Naive B cell (primary cell): ENCODE results near the gene SLC23A2. TPM values are rescaled to one million over a fixed set of nuclear protein-coding genes. Genes with fewer than 3 reads are reported as not detected.

ENCODE experiments used
- ATAC-seq, 2 donors: fragments of 150-1000 bp; cut with Tn5 transposase; 2 replicates each; pipeline ENCODE4 v1.10.0; 2021; ENCODE audit warnings: low read depth in 2 of 2, mild to moderate bottlenecking in 2 of 2, moderate library complexity in 2 of 2
- DNase-seq: peaks from one replicate; pipeline ENCODE4 v3.0.0; 2022
- H3K27ac Mint-ChIP-seq, 6 donors: one replicate each; pipeline ENCODE4 v1.8.0; 2020 to 2022; ENCODE audit warnings: mild to moderate bottlenecking in 6 of 6, mixed read lengths in 6 of 6, moderate library complexity in 5 of 6, inconsistent platforms in 2 of 6
- H3K27me3 Mint-ChIP-seq, 3 donors: one replicate each; pipeline ENCODE4 v1.8.0; 2021 to 2022; ENCODE audit warnings: mixed read lengths in 3 of 3, mild to moderate bottlenecking in 1 of 3
- H3K36me3 Mint-ChIP-seq, 2 donors: one replicate each; pipeline ENCODE4 v1.8.0; 2020 to 2022; ENCODE audit warnings: mixed read lengths in 2 of 2, inconsistent platforms in 1 of 2, mild to moderate bottlenecking in 1 of 2
- H3K4me1 Mint-ChIP-seq, 3 donors: one replicate each; pipeline ENCODE4 v1.8.0; 2020 to 2022; ENCODE audit warnings: mixed read lengths in 3 of 3, inconsistent platforms in 1 of 3, mild to moderate bottlenecking in 1 of 3, moderate library complexity in 1 of 3
- H3K4me3 Mint-ChIP-seq, 8 donors: one replicate each; pipeline ENCODE4 v1.8.0; 2020 to 2022; ENCODE audit warnings: mild to moderate bottlenecking in 8 of 8, mixed read lengths in 8 of 8, moderate library complexity in 8 of 8, inconsistent platforms in 2 of 8
- H3K9me3 Mint-ChIP-seq, 7 donors: one replicate each; pipeline ENCODE4 v1.8.0; 2020 to 2022; ENCODE audit warnings: mixed read lengths in 7 of 7, mild to moderate bottlenecking in 5 of 7, inconsistent platforms in 2 of 7, moderate library complexity in 1 of 7
- polyA plus RNA-seq, 6 donors: library from polyadenylated mRNA; unstranded; fragments of 300-500 nt; fragmentation: Illumina TruSeq; gene quantifications; one replicate each; pipeline ENCODE4 v1.2.3, GENCODE V29; 2021; ENCODE audit warnings: low read depth in 6 of 6

Gene SLC23A2
- polyA plus RNA-seq, 6 donors from 2014 or later, result 5.0 to 10.8 (median 7.1) TPM

GRCh38 chr20:4896971-4897497, 104.3 kb downstream of the SLC23A2 start:
- DNase-seq (no peak), ATAC-seq (peak; percentile 21 to 42)
- peak overlapping the region in 5 of 6 donors; percentile 12 to 83 (median 76) for H3K27ac Mint-ChIP-seq
- H3K9me3 Mint-ChIP-seq, result no peaks in the 10 kb centered on the region
- H3K27me3 Mint-ChIP-seq, result no peaks in the 10 kb centered on the region
- H3K4me1 Mint-ChIP-seq, result peaks cover 29 to 40% (median 32%) of the 10 kb centered on the region in 3 donors
- no peak overlapping the region for H3K4me3 Mint-ChIP-seq
- peaks cover 21 to 40% of the 10 kb centered on the region in 2 donors for H3K36me3 Mint-ChIP-seq

DNA sequence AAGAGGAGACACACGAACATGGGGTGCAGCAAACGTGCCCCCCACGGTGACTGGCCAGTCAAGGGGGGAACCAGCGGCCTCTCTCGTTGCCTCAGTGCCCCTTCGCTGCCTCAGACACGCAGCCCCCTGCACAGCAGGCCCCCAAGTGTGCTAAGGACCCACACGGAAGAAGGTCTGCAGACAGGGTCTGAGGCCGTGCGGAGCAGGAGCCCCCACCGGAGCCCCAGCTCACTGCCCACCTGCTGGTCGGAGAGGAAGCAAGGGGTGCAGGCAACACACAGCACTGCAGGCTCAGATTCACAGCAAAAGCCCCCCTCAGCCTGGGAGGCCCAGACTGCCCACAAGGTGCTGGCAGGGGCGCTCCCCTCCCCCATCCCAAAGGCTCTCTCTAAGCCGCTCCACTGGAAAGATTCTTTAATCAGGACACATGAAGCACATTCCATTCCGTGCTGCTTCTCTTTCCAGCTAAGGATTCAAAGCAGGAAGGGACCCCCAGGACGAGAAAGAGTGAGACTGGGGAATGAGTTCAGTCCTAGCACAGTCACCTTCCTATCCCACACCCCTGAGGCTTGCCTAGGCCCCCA, 105.1 kb downstream of the SLC23A2 start:
- Mint-ChIP-seq H3K9me3 (no peaks in the 10 kb centered on the region), H3K36me3 (peaks cover 17 to 33% of the 10 kb centered on the region in 2 donors), H3K27me3 (no peaks in the 10 kb centered on the region), H3K27ac (peak overlapping the region in 3 of 6 donors; percentile 60 to 63 (median 62)), H3K4me3 (no peak overlapping the region), H3K4me1 (peaks cover 26 to 37% (median 36%) of the 10 kb centered on the region in 3 donors)
- no peak for DNase-seq
- no peak for ATAC-seq

DNA sequence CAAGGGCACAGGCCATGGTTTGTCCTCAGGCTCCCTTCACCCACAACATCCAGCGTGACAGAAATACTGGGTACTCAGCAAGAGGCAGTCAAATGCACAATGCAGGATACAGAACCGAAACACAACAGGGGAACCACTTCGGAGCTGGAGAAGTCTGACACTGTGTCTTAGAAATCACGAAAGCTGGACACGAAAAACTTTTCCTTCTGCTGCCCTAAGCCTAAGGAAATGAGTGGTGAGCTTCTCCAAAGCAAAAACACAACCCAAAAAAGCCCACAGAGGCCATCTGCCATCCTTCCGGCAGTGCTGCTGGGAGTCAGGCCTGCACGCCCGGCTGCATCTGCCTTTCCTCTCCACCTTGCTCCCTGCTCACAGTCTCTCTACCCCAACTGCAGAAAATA, 106.3 kb downstream of the SLC23A2 start:
- peak overlapping the region in 3 of 8 donors; percentile 3 to 34 (median 27) for H3K4me3 Mint-ChIP-seq
- H3K27ac Mint-ChIP-seq, result peak overlapping the region in 5 of 6 donors; percentile 6 to 74 (median 9)
- peaks cover 26 to 37% (median 36%) of the 10 kb centered on the region in 3 donors for H3K4me1 Mint-ChIP-seq
- peak; percentile 40 to 47 for ATAC-seq
- no peaks in the 10 kb centered on the region for H3K9me3 Mint-ChIP-seq
- H3K27me3 Mint-ChIP-seq, result no peaks in the 10 kb centered on the region
- peaks cover 12 to 26% of the 10 kb centered on the region in 2 donors for H3K36me3 Mint-ChIP-seq
- no peak for DNase-seq

- no peaks in the 10 kb centered on the region for H3K9me3 Mint-ChIP-seq
- peaks cover 26 to 37% (median 36%) of the 10 kb centered on the region in 3 donors for H3K4me1 Mint-ChIP-seq
- ATAC-seq (no peak), DNase-seq (no peak)
- no peaks in the 10 kb centered on the region for H3K27me3 Mint-ChIP-seq
- no peak overlapping the region for H3K4me3 Mint-ChIP-seq
- peaks cover 12 to 30% of the 10 kb centered on the region in 2 donors for H3K36me3 Mint-ChIP-seq
- H3K27ac Mint-ChIP-seq, result peak overlapping the region in 3 of 6 donors; percentile 6 to 74 (median 60)
These were observed 106.9 kb downstream of the SLC23A2 start for GRCh38 chr20:4894409-4894808.

DNA sequence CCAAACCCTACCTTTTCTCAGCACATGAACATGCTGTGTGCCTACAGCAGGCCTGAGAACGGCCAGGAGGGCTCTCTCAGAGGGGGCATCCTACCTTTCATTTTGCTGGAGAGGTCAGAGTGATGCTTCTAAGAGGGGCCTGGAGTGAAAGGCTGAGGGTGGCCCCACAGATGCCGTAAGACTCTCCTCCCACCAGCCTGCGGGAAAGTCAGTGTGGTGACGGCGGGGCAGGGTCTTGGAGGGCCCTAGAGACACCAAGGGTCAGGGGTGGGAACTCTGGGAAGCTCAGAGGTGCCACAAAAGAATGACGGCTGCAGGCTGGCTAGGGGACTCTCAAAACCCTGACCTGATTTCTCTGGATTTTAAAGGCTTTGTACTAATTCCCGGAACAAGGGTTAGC, 107.6 kb downstream of the SLC23A2 start:
- peaks cover 10 to 30% of the 10 kb centered on the region in 2 donors for H3K36me3 Mint-ChIP-seq
- no peak for DNase-seq
- H3K9me3 Mint-ChIP-seq, result no peaks in the 10 kb centered on the region
- peak overlapping the region in 2 of 6 donors; percentile 30 to 88 for H3K27ac Mint-ChIP-seq
- no peak overlapping the region for H3K4me3 Mint-ChIP-seq
- H3K4me1 Mint-ChIP-seq, result peaks cover 26 to 37% (median 35%) of the 10 kb centered on the region in 3 donors
- no peaks in the 10 kb centered on the region for H3K27me3 Mint-ChIP-seq
- ATAC-seq, result no peak

GRCh38 chr20:4891997-4892396, 109.3 kb downstream of the SLC23A2 start:
- Mint-ChIP-seq H3K27ac (peak overlapping the region in 1 of 6 donors; percentile 5), H3K4me3 (no peak overlapping the region), H3K36me3 (peaks cover 14 to 25% of the 10 kb centered on the region in 2 donors), H3K4me1 (peaks cover 21 to 25% (median 24%) of the 10 kb centered on the region in 3 donors), H3K27me3 (no peaks in the 10 kb centered on the region), H3K9me3 (no peaks in the 10 kb centered on the region)
- no peak for ATAC-seq
- no peak for DNase-seq

DNA sequence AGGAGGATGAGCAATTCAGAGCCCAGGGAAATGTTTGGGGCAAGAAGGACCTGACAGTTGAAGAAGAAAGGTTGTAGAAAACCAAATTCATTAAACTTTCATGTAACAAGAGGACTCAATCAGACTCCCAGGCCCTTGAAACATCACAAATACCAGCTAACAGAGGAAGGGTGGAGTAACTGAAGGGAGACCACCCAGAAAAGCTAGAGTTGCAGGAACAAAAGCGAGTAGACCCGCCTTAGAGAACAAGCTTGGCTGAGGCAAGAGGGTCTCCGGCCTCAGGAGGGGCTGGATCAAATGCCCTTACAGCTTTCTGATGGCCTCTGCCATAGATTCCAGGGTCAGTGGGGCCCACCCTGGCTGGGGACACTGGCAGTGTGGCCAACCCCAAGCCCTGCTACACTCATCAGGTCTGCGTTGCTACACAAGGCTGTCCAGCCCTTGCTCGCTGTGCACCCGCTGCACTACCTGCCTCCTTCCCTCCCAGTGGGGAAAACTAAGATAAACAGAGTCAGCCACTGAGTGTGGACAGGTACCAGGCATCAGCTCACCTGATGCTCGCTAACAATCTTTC, 110.0 kb downstream of the SLC23A2 start:
- DNase-seq, result no peak
- Mint-ChIP-seq H3K9me3 (no peaks in the 10 kb centered on the region), H3K27me3 (no peaks in the 10 kb centered on the region), H3K27ac (no peak overlapping the region), H3K4me3 (no peak overlapping the region), H3K36me3 (peaks cover 14 to 25% of the 10 kb centered on the region in 2 donors), H3K4me1 (peaks cover 21 to 25% (median 25%) of the 10 kb centered on the region in 3 donors)
- no peak for ATAC-seq

GRCh38 chr20:4889446-4889845, 111.9 kb downstream of the SLC23A2 start:
- peaks cover 9 to 15% (median 10%) of the 10 kb centered on the region in 3 donors for H3K4me1 Mint-ChIP-seq
- H3K36me3 Mint-ChIP-seq, result peaks cover 16 to 25% of the 10 kb centered on the region in 2 donors
- DNase-seq, result no peak
- H3K4me3 Mint-ChIP-seq, result no peak overlapping the region
- H3K27ac Mint-ChIP-seq, result peak overlapping the region in 1 of 6 donors; percentile 36
- no peaks in the 10 kb centered on the region for H3K27me3 Mint-ChIP-seq
- no peaks in the 10 kb centered on the region for H3K9me3 Mint-ChIP-seq
- ATAC-seq, result no peak

- no peaks in the 10 kb centered on the region for H3K27me3 Mint-ChIP-seq
- no peak for DNase-seq
- ATAC-seq, result no peak
- H3K4me1 Mint-ChIP-seq, result peaks cover 8 to 13% (median 9%) of the 10 kb centered on the region in 3 donors
- H3K36me3 Mint-ChIP-seq, result peaks cover 16 to 29% of the 10 kb centered on the region in 2 donors
- H3K27ac Mint-ChIP-seq, result peak overlapping the region in 1 of 6 donors; percentile 12
- H3K4me3 Mint-ChIP-seq, result no peak overlapping the region
- H3K9me3 Mint-ChIP-seq, result no peaks in the 10 kb centered on the region
These were observed 113.7 kb downstream of the SLC23A2 start for GRCh38 chr20:4887586-4887985.

GRCh38 chr20:4886771-4887527, 114.4 kb downstream of the SLC23A2 start:
- ATAC-seq (no peak), DNase-seq (no peak)
- Mint-ChIP-seq H3K9me3 (no peaks in the 10 kb centered on the region), H3K36me3 (peaks cover 13 to 29% of the 10 kb centered on the region in 2 donors), H3K27me3 (no peaks in the 10 kb centered on the region), H3K27ac (peak overlapping the region in 2 of 6 donors; percentile 24 to 58), H3K4me3 (no peak overlapping the region), H3K4me1 (peaks cover 8 to 13% (median 9%) of the 10 kb centered on the region in 3 donors)

DNA sequence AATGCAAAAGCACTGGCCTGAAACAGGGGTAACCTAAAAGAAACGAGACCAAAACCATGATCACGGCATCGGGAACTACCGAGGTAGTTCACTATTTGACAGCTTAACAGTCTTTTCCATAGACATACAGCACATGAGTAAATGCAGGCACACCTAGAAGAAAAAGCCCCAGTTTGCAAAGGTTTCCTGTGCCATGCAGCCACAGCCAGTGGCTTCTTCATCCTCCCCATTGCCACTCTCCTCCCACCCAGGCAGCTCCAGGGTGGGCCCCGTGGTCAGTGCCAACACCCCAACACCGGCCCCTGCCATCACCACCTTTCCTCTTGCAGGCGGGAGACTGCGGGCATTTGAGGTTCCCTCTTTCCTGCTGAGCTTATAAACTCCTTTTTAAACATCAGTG, 115.4 kb downstream of the SLC23A2 start:
- H3K27ac Mint-ChIP-seq, result peak overlapping the region in 4 of 6 donors; percentile 25 to 71 (median 66)
- no peak overlapping the region for H3K4me3 Mint-ChIP-seq
- H3K27me3 Mint-ChIP-seq, result no peaks in the 10 kb centered on the region
- peaks cover 18 to 36% of the 10 kb centered on the region in 2 donors for H3K36me3 Mint-ChIP-seq
- H3K9me3 Mint-ChIP-seq, result no peaks in the 10 kb centered on the region
- peaks cover 8 to 11% (median 11%) of the 10 kb centered on the region in 3 donors for H3K4me1 Mint-ChIP-seq
- no peak for DNase-seq
- ATAC-seq, result no peak

DNA sequence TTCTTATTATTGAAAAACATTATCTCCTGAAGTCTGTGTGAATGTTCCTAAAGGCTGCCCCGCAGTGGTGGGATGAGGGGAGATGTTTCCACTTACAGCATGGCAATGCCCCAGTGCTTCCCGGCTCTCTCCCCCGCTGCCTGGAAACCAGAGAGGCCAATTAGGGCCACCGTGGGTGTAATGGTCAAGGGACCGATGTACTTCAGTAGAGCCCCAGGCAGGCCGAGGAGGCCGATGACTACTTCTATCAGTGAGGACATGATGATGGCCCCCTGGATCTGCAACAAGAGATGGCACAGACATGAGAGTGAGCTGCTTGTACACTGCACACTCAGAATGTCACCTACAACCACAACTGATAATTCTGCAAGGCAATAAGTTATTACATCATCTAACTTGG, 117.8 kb downstream of the SLC23A2 start:
- peaks cover 20 to 37% of the 10 kb centered on the region in 2 donors for H3K36me3 Mint-ChIP-seq

GRCh38 chr20:4883051-4883450, 118.3 kb downstream of the SLC23A2 start:
- H3K9me3 Mint-ChIP-seq, result no peaks in the 10 kb centered on the region
- H3K4me3 Mint-ChIP-seq, result no peak overlapping the region
- no peaks in the 10 kb centered on the region for H3K27me3 Mint-ChIP-seq
- H3K4me1 Mint-ChIP-seq, result peaks cover 13 to 17% (median 14%) of the 10 kb centered on the region in 3 donors
- peak overlapping the region in 1 of 6 donors; percentile 22 for H3K27ac Mint-ChIP-seq
- ATAC-seq (no peak), DNase-seq (no peak)
- peaks cover 20 to 37% of the 10 kb centered on the region in 2 donors for H3K36me3 Mint-ChIP-seq

More for the DNA sequence above, 117.8 kb downstream of the SLC23A2 start:
- no peak overlapping the region for H3K4me3 Mint-ChIP-seq
- no peaks in the 10 kb centered on the region for H3K27me3 Mint-ChIP-seq
- H3K4me1 Mint-ChIP-seq, result peaks cover 13 to 17% (median 14%) of the 10 kb centered on the region in 3 donors
- ATAC-seq (no peak), DNase-seq (no peak)
- H3K9me3 Mint-ChIP-seq, result no peaks in the 10 kb centered on the region
- H3K27ac Mint-ChIP-seq, result no peak overlapping the region
